SK-N-SH treated with all-trans-retinoic acid at 6 μM for 48 hours (cell line): ENCODE measurements around the gene DYRK1B.

Experiments used
- ARNTL ChIP-seq: fragments of 450-650 bp; formaldehyde crosslinking; IDR thresholded peaks from 2 replicates; pipeline ENCODE4 v1.5.0; 2020; ENCODE audit warnings: low read depth, mild to moderate bottlenecking, moderate library complexity, borderline replicate concordance
- ISL1 ChIP-seq: fragments of 250-450 bp; sonication (Bioruptor Pico); IDR thresholded peaks from 2 replicates; pipeline ENCODE4 v2.1.2; 2022; ENCODE audit warnings: mild to moderate bottlenecking, moderate library complexity
- PPARA ChIP-seq: fragments of 250-450 bp; sonication (Bioruptor Pico); IDR thresholded peaks from 2 replicates; pipeline ENCODE4 v1.5.0; 2020; ENCODE audit warnings: mild to moderate bottlenecking, borderline replicate concordance
- RARB ChIP-seq: fragments of 250-450 bp; sonication (Bioruptor Pico); IDR thresholded peaks from 2 replicates; pipeline ENCODE4 v1.8.0; 2021; ENCODE audit warnings: mild to moderate bottlenecking, moderate library complexity
- SNAI2 ChIP-seq: fragments of 250-450 bp; sonication (Bioruptor Pico); IDR thresholded peaks from 2 replicates; pipeline ENCODE4 v1.5.0; 2020; ENCODE audit warnings: mild to moderate bottlenecking, moderate library complexity
- ZC3H10 ChIP-seq: fragments of 250-450 bp; sonication (Bioruptor Pico); IDR thresholded peaks from 2 replicates; pipeline ENCODE4 v1.5.1; 2021; ENCODE audit warnings: mild to moderate bottlenecking, moderate library complexity
- ZFP30 ChIP-seq: fragments of 450-650 bp; formaldehyde crosslinking; IDR thresholded peaks from 2 replicates; pipeline ENCODE4 v1.5.0; 2022; ENCODE audit warnings: mild to moderate bottlenecking, moderate library complexity
- ZNF70 ChIP-seq: fragments of 450-650 bp; formaldehyde crosslinking; IDR thresholded peaks from 2 replicates; pipeline ENCODE4 v1.5.0; 2020; ENCODE audit warnings: mild to moderate bottlenecking, moderate library complexity
- ZNF8 ChIP-seq: fragments of 450-650 bp; formaldehyde crosslinking; IDR thresholded peaks from 2 replicates; pipeline ENCODE4 v1.5.0; 2020; ENCODE audit warnings: mild to moderate bottlenecking, moderate library complexity
- TF ChIP-seq, protein P1 (sequence below): fragments of 250-450 bp; sonication (Bioruptor Pico); IDR thresholded peaks from 2 replicates; pipeline ENCODE4 v1.5.1; 2021; ENCODE audit warnings: mild to moderate bottlenecking, moderate library complexity
- TF ChIP-seq, protein P2 (sequence below): fragments of 250-450 bp; sonication (Bioruptor Pico); IDR thresholded peaks from 2 replicates; pipeline ENCODE4 v1.5.1; 2020; ENCODE audit warnings: low read depth, mild to moderate bottlenecking, moderate library complexity
- TF ChIP-seq, protein P3 (sequence below): fragments of 250-450 bp; sonication (Bioruptor Pico); IDR thresholded peaks from 2 replicates; pipeline ENCODE4 v1.5.0; 2020; ENCODE audit warnings: mild to moderate bottlenecking, moderate library complexity

DNA sequence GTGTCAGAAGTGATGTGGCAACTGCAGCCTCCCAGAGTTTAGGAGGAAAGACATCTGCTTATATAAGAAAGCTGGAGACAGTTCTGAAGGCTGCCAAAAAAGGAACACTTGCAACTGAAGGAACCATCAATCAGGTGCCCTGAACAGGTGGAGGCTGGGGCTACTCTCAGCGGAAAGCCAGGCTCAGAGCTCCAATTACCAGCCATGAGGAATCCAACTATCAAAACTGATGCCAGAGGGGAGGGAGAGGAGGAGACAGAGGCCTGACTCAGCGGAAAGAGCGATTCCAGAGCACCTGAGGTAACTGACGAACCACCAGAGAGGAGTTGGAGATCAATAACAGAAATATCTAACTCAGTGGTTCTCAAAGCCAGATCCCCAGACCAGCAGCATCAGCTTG, 31.0 kb downstream of the DYRK1B start:
- no peak for TF ChIP-seq SNAI2 (CRISPR knock-in tag)
- TF ChIP-seq ZNF70 = no peak
- TF ChIP-seq, protein P1, sequence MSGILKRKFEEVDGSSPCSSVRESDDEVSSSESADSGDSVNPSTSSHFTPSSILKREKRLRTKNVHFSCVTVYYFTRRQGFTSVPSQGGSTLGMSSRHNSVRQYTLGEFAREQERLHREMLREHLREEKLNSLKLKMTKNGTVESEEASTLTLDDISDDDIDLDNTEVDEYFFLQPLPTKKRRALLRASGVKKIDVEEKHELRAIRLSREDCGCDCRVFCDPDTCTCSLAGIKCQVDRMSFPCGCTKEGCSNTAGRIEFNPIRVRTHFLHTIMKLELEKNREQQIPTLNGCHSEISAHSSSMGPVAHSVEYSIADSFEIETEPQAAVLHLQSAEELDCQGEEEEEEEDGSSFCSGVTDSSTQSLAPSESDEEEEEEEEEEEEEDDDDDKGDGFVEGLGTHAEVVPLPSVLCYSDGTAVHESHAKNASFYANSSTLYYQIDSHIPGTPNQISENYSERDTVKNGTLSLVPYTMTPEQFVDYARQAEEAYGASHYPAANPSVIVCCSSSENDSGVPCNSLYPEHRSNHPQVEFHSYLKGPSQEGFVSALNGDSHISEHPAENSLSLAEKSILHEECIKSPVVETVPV (CRISPR knock-in tag) = no peak
- no peak for TF ChIP-seq RARB (CRISPR knock-in tag)
- TF ChIP-seq ZC3H10 (CRISPR knock-in tag) = no peak
- TF ChIP-seq, protein P2, sequence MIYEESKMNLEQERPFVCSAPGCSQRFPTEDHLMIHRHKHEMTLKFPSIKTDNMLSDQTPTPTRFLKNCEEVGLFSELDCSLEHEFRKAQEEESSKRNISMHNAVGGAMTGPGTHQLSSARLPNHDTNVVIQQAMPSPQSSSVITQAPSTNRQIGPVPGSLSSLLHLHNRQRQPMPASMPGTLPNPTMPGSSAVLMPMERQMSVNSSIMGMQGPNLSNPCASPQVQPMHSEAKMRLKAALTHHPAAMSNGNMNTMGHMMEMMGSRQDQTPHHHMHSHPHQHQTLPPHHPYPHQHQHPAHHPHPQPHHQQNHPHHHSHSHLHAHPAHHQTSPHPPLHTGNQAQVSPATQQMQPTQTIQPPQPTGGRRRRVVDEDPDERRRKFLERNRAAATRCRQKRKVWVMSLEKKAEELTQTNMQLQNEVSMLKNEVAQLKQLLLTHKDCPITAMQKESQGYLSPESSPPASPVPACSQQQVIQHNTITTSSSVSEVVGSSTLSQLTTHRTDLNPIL (CRISPR knock-in tag) = no peak
- TF ChIP-seq PPARA (CRISPR knock-in tag) = no peak
- TF ChIP-seq ARNTL (CRISPR knock-in tag) = no peak
- TF ChIP-seq ZFP30 (CRISPR knock-in tag) = no peak
- TF ChIP-seq ISL1 = no peak
- TF ChIP-seq, protein P3, sequence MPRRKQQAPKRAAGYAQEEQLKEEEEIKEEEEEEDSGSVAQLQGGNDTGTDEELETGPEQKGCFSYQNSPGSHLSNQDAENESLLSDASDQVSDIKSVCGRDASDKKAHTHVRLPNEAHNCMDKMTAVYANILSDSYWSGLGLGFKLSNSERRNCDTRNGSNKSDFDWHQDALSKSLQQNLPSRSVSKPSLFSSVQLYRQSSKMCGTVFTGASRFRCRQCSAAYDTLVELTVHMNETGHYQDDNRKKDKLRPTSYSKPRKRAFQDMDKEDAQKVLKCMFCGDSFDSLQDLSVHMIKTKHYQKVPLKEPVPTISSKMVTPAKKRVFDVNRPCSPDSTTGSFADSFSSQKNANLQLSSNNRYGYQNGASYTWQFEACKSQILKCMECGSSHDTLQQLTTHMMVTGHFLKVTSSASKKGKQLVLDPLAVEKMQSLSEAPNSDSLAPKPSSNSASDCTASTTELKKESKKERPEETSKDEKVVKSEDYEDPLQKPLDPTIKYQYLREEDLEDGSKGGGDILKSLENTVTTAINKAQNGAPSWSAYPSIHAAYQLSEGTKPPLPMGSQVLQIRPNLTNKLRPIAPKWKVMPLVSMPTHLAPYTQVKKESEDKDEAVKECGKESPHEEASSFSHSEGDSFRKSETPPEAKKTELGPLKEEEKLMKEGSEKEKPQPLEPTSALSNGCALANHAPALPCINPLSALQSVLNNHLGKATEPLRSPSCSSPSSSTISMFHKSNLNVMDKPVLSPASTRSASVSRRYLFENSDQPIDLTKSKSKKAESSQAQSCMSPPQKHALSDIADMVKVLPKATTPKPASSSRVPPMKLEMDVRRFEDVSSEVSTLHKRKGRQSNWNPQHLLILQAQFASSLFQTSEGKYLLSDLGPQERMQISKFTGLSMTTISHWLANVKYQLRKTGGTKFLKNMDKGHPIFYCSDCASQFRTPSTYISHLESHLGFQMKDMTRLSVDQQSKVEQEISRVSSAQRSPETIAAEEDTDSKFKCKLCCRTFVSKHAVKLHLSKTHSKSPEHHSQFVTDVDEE (CRISPR knock-in tag) = no peak
- TF ChIP-seq ZNF8 (CRISPR knock-in tag) = no peak
